Chondrocyte (in vitro differentiated cells): ENCODE measurements around the gene CDH22. TPM values are rescaled to one million over a fixed set of nuclear protein-coding genes. Genes with fewer than 3 reads are reported as not detected.

Experiments
- DNase-seq: peaks from one replicate; pipeline ENCODE4 v3.0.0; 2021; ENCODE audit warnings: mixed read lengths, low spot score
- H3K27ac Mint-ChIP-seq: one replicate; pipeline ENCODE4 v1.8.0; 2021; ENCODE audit warnings: mild to moderate bottlenecking, moderate library complexity, mixed read lengths; ENCODE audit not compliant: unreplicated experiment
- H3K27me3 Mint-ChIP-seq: 2 replicates; pipeline ENCODE4 v1.8.0; 2021; ENCODE audit warnings: low read depth, mixed read lengths
- H3K36me3 Mint-ChIP-seq: 2 replicates; pipeline ENCODE4 v1.8.0; 2021; ENCODE audit warnings: low read depth, mixed read lengths
- H3K4me1 Mint-ChIP-seq: 2 replicates; pipeline ENCODE4 v1.8.0; 2021; ENCODE audit warnings: low read depth, mild to moderate bottlenecking, mixed read lengths
- H3K4me3 Mint-ChIP-seq: one replicate; pipeline ENCODE4 v1.8.0; 2021; ENCODE audit warnings: mild to moderate bottlenecking, moderate library complexity, mixed read lengths; ENCODE audit not compliant: unreplicated experiment
- H3K9me3 Mint-ChIP-seq: 2 replicates; pipeline ENCODE4 v1.8.0; 2021; ENCODE audit warnings: low read depth, mixed read lengths
- CTCF ChIP-seq: fragments of 200-600 bp; sonication (generic); IDR thresholded peaks from 2 replicates; pipeline ENCODE4 v1.5.0; 2021; ENCODE audit warnings: antibody characterized with exemption, mild to moderate bottlenecking, moderate library complexity
- total RNA-seq: library from RNA; stranded (reverse); gene quantifications from 3 replicates; pipeline ENCODE4 v1.2.1, GENCODE V29; 2021

Gene CDH22
- total RNA-seq, 1 donor from 2014 or later: not detected

GRCh38 chr20:46346770-46347169 is 38.5 kb upstream of the CDH22 start:
- Mint-ChIP-seq H3K4me3 (no peak overlapping the region), H3K27ac (no peak overlapping the region), H3K27me3 (peaks cover 37% of the 10 kb centered on the region), H3K9me3 (no peaks in the 10 kb centered on the region), H3K4me1 (peaks cover 15% of the 10 kb centered on the region), H3K36me3 (peaks cover 2% of the 10 kb centered on the region)
- TF ChIP-seq CTCF: no peak
- no peak for DNase-seq

DNA sequence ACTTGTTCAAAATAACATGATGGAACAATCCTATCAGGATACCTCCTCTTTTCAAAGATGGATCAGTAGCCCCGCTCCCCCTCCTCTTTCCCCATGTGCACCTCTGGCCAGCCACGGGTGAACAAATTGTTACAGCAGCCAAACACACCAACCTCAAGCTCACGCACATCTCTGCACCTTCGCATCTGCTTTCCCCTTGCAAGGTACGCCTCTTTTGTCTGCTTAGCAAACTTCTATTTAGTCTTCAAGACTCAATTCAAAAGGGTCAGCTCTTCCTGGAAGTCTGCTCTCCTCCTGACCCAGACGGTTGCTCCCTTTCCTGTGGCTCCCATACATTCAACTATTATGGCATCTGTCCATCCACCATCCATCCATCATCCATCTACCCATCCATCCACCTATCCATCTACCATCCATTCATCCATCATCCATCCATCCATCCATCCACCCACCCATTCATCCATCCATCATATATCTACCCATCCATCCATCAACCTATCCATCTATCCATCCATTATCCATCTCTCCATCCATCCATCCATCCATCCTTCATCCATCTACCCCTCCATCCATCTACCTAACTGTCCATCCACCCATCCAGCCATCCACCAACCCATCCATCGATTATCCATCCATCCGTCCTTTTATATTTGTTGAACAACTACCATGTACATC is 36.3 kb upstream of the CDH22 start:
- TF ChIP-seq CTCF: no peak
- Mint-ChIP-seq H3K4me3 (no peak overlapping the region), H3K27ac (no peak overlapping the region), H3K36me3 (peaks cover 2% of the 10 kb centered on the region), H3K4me1 (no peaks in the 10 kb centered on the region), H3K9me3 (no peaks in the 10 kb centered on the region), H3K27me3 (peaks cover 50% of the 10 kb centered on the region)
- no peak for DNase-seq

DNA sequence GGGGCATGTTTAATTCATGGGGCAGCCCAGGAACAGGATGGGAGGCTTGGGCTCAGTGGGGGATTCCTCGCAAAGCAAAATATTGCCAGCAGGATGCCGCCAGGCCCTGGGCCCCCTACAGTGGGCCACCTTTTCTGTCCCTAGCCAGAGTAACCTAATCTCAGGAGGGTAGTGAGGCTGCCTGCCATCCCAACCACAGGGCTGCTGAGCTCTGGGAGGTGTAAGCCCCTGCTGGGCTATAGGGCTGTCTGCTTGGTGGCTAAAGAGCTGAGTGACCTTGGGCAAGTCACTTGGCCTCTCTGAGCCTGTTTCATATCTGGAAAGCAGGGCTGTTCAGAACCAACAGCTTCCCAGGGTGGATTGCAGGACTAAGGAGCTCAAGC is 35.7 kb upstream of the CDH22 start:
- DNase-seq: no peak
- no peak overlapping the region for H3K4me3 Mint-ChIP-seq
- H3K36me3 Mint-ChIP-seq: peaks cover 2% of the 10 kb centered on the region
- no peaks in the 10 kb centered on the region for H3K9me3 Mint-ChIP-seq
- peaks cover 56% of the 10 kb centered on the region for H3K27me3 Mint-ChIP-seq
- no peaks in the 10 kb centered on the region for H3K4me1 Mint-ChIP-seq
- no peak overlapping the region for H3K27ac Mint-ChIP-seq
- TF ChIP-seq CTCF: no peak

DNA sequence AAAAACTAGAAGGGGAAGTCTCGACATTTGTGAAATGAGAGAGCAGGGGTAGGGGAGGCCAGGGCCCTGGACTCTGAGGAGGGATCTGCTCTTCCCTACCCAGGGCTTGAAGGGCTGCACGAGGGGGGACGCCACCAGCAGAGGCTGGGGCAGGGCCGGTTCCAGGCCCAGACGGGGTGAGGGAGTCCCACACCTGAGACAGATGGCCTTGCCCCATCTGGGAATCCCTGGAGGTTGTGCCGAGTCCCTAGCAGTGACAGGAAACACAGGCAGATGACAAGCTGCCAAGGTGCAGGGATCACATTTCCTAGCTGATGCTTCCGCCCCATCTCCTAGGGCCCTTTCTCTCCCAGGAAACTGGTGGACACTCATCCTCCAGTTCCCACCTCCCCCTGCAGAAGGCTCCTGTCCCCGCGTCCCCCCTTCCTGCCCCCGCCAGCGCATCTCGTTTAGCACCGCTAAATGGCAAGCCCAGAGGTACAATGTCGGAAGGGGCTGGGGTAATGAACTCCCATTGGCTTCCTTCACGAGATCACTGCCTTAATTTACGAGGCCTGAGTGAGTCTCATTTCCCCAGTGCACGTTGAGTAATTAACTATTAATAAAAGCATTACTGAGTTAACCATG is 35.2 kb upstream of the CDH22 start:
- Mint-ChIP-seq H3K36me3 (peaks cover 2% of the 10 kb centered on the region), H3K9me3 (no peaks in the 10 kb centered on the region), H3K27ac (no peak overlapping the region), H3K4me1 (no peaks in the 10 kb centered on the region), H3K27me3 (peaks cover 61% of the 10 kb centered on the region), H3K4me3 (no peak overlapping the region)
- no peak for TF ChIP-seq CTCF
- no peak for DNase-seq

GRCh38 chr20:46342451-46343347 is 34.4 kb upstream of the CDH22 start:
- peaks cover 61% of the 10 kb centered on the region for H3K27me3 Mint-ChIP-seq
- H3K4me3 Mint-ChIP-seq: no peak overlapping the region
- H3K9me3 Mint-ChIP-seq: no peaks in the 10 kb centered on the region
- no peak for DNase-seq
- TF ChIP-seq CTCF: no peak
- peaks cover 2% of the 10 kb centered on the region for H3K36me3 Mint-ChIP-seq
- no peak overlapping the region for H3K27ac Mint-ChIP-seq
- H3K4me1 Mint-ChIP-seq: no peaks in the 10 kb centered on the region
